ENCODE data around the gene CALCOCO2. TPM values are rescaled to one million over a fixed set of nuclear protein-coding genes. Genes with fewer than 3 reads are reported as not detected.

CALCOCO2 gene
- total RNA-seq, 1 donor from 2014 or later, result 92.6 TPM

DNA sequence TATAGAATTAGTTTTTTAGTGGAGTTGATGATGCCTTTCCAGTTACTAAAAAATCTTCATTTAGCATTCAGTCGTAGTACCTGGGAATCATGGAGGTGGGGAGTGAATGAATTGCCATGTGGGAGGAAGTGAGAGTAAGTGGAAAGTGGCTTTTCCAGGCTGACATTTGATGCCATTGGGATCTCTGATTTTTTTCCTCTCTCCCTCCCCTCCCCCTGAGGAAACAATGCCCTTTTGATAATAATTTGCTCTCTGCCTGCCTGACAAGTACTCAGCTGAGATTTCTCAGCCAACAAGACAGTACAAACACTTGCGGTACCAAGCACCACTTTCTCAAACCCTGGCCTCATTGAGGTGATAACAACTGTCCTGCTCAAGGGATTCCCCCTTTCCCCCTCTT lies 79.5 kb downstream of the CALCOCO2 start:
- Mint-ChIP-seq H3K9me3 (ENCODE audit: low read depth) (no peaks in the 10 kb centered on the region), H3K36me3 (ENCODE audit: insufficient read depth) (peaks cover 22% of the 10 kb centered on the region), H3K27me3 (no peaks in the 10 kb centered on the region), H3K4me3 (ENCODE audit: low read depth) (peak overlapping the region; percentile 91), H3K27ac (peak overlapping the region; percentile 82), H3K4me1 (ENCODE audit: low read depth) (peaks cover 32% of the 10 kb centered on the region)
- TF ChIP-seq, protein P1, sequence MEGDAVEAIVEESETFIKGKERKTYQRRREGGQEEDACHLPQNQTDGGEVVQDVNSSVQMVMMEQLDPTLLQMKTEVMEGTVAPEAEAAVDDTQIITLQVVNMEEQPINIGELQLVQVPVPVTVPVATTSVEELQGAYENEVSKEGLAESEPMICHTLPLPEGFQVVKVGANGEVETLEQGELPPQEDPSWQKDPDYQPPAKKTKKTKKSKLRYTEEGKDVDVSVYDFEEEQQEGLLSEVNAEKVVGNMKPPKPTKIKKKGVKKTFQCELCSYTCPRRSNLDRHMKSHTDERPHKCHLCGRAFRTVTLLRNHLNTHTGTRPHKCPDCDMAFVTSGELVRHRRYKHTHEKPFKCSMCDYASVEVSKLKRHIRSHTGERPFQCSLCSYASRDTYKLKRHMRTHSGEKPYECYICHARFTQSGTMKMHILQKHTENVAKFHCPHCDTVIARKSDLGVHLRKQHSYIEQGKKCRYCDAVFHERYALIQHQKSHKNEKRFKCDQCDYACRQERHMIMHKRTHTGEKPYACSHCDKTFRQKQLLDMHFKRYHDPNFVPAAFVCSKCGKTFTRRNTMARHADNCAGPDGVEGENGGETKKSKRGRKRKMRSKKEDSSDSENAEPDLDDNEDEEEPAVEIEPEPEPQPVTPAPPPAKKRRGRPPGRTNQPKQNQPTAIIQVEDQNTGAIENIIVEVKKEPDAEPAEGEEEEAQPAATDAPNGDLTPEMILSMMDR (IDR thresholded peaks at IDR 0.05; ENCODE audit: unreplicated experiment), result no peak
- no peak for DNase-seq (ENCODE audit: low spot score, unreplicated experiment)

DNA sequence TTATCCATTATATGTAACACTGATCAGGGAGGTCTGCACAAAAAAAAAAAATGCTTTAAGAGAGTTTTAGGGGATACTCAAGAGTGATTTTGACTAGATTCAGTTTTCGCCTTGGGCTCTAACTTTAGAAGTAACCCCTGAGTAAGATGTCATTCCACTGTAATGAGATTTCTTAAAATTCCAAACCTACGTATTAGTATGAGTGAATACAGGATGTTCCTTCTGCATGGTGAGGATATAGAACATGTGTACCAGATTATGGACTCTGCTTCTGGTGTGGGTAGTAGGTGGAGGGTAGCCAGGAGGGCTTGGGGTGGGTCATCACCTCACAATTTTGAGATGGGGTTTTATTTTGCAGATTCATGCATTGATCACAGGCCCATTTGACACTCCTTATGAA lies 81.6 kb downstream of the CALCOCO2 start:
- no peak for DNase-seq (ENCODE audit: low spot score, unreplicated experiment)
- no peaks in the 10 kb centered on the region for H3K9me3 Mint-ChIP-seq (ENCODE audit: low read depth)
- no peak overlapping the region for H3K4me3 Mint-ChIP-seq (ENCODE audit: low read depth)
- H3K27me3 Mint-ChIP-seq, result no peaks in the 10 kb centered on the region
- TF ChIP-seq, protein P1 (IDR thresholded peaks at IDR 0.05; ENCODE audit: unreplicated experiment), result no peak
- peaks cover 29% of the 10 kb centered on the region for H3K36me3 Mint-ChIP-seq (ENCODE audit: insufficient read depth)
- H3K27ac Mint-ChIP-seq, result peak overlapping the region; percentile 27
- peaks cover 32% of the 10 kb centered on the region for H3K4me1 Mint-ChIP-seq (ENCODE audit: low read depth)

Other genes with a start within 250 kb of the CALCOCO2 start
- 19.4 and 32.1 TPM in 2 replicates for gene HOXB3, start 240.8 kb upstream of the CALCOCO2 start, total RNA-seq
- 2.1 and 5.6 TPM in 2 replicates for gene HOXB5, start 237.3 kb upstream of the CALCOCO2 start, total RNA-seq
- 0.96 and 3.1 TPM in 2 replicates for gene HOXB6, start 226.0 kb upstream of the CALCOCO2 start, total RNA-seq
- gene HOXB7, start 220.0 kb upstream of the CALCOCO2 start, total RNA-seq, result 0.55 and 1.5 TPM in 2 replicates
- gene HOXB8, start 215.7 kb upstream of the CALCOCO2 start, total RNA-seq, result 1.1 and 3.7 TPM in 2 replicates
- gene HOXB9, start 204.7 kb upstream of the CALCOCO2 start, total RNA-seq, result 0.18 TPM in 1 of 2 replicates, not detected in the other
- gene PRAC1, start 108.5 kb upstream of the CALCOCO2 start, total RNA-seq, result not detected in 2 replicates
- not detected in 2 replicates for gene PRAC2, start 107.8 kb upstream of the CALCOCO2 start, total RNA-seq
- not detected in 2 replicates for gene HOXB13, start 102.3 kb upstream of the CALCOCO2 start, total RNA-seq
- gene TTLL6, start 13.8 kb upstream of the CALCOCO2 start, total RNA-seq, result 2.9 and 4.0 TPM in 2 replicates
- gene ATP5MC1, start 61.8 kb downstream of the CALCOCO2 start, total RNA-seq, result 40.2 and 45.1 TPM in 2 replicates
- 94.1 and 100 TPM in 2 replicates for gene UBE2Z, start 77.4 kb downstream of the CALCOCO2 start, total RNA-seq
- gene SNF8, start 113.8 kb downstream of the CALCOCO2 start, total RNA-seq, result 128 and 133 TPM in 2 replicates
- not detected in 2 replicates for gene GIP, start 137.6 kb downstream of the CALCOCO2 start, total RNA-seq
- gene IGF2BP1, start 166.3 kb downstream of the CALCOCO2 start, total RNA-seq, result 298 and 326 TPM in 2 replicates

All from progenitor cell of endocrine pancreas (in vitro differentiated cells).